K562 (cell line): ENCODE results near the gene NBEA. TPM values are rescaled to one million over a fixed set of nuclear protein-coding genes. Genes with fewer than 3 reads are reported as not detected.

Experiments
- ATAC-seq: fragments of 200-7000 bp; cut with Tn5 transposase; 3 replicates; pipeline ENCODE4 v1.9.1; 2020; ENCODE audit warnings: moderate library complexity
- BruUV-seq: library from RNA; stranded (reverse); fragments of 400-500 nt; replicated peaks from 2 replicates; lab custom pipeline; 2021; lab: Mats Ljungman, UMichigan
- CTCF ChIA-PET: fragments of 300-600 bp; formaldehyde crosslinking; extraction: SDS; loops from one replicate; lab custom pipeline; 2021; ENCODE audit warnings: low intra/inter-chr PET ratio; lab: Yijun Ruan, JAX
- POLR2A ChIA-PET: fragments of 300-600, 350-650 bp; sonication (Branson Sonifier 250); formaldehyde crosslinking; extraction: SDS; loops from one replicate; lab custom pipeline; 2021; ENCODE audit warnings: antibody characterized with exemption, inconsistent platforms; lab: Yijun Ruan, JAX
- DNase-seq, 4 experiments: peaks; one replicate each; pipeline versions ENCODE4 v3.0.0 to v3.0.0-alpha.2; 2011 to 2018; ENCODE audit warnings: low spot score in 3 of 4, mixed read lengths in 3 of 4; ENCODE audit errors: extremely low read depth in 1 of 4
- FAIRE-seq: peaks from 2 replicates; lab custom pipeline; 2011; peaks lifted over from hg19 to GRCh38; lab: Jason Lieb, UNC
- H2AFZ ChIP-seq: 2 replicates; pipeline ENCODE4 v1.6.0; 2011; ENCODE audit warnings: low read depth, low read length, control low read depth, inconsistent platforms
- H3K27ac ChIP-seq: fragments of 200-600 bp; 3 replicates; pipeline ENCODE4 v1.8.0; 2011; ENCODE audit warnings: low read depth, mild to moderate bottlenecking, control low read depth, inconsistent platforms, low read length, moderate library complexity, mixed read lengths; ENCODE audit errors: extremely low read depth
- H3K27me3 ChIP-seq, 2 experiments: fragments of 300-600 bp in 1 of 2; 2 replicates in 1 of 2; 3 replicates in 1 of 2; pipeline versions ENCODE4 v1.6.0 to v1.8.0; 2011; ENCODE audit warnings: inconsistent platforms in 2 of 2, low read length in 2 of 2, mild to moderate bottlenecking in 1 of 2, mixed read lengths in 1 of 2, moderate library complexity in 1 of 2; ENCODE audit not compliant: control insufficient read depth in 2 of 2, insufficient read depth in 2 of 2
- H3K36me3 ChIP-seq: fragments of 300-600 bp; 3 replicates; pipeline ENCODE4 v1.8.0; 2011; ENCODE audit warnings: mild to moderate bottlenecking, low read length, inconsistent platforms; ENCODE audit not compliant: control insufficient read depth, insufficient read depth
- H3K4me1 ChIP-seq, 2 experiments: fragments of 200-600 bp in 1 of 2; replicated peaks in 1 of 2; 2 replicates in 1 of 2; 3 replicates in 1 of 2; pipeline versions ENCODE4 v1.5.1 to v1.8.0; 2011; ENCODE audit warnings: inconsistent platforms in 2 of 2, low read length in 2 of 2, mild to moderate bottlenecking in 1 of 2, mixed read lengths in 1 of 2, moderate library complexity in 1 of 2; ENCODE audit not compliant: control insufficient read depth in 2 of 2, insufficient read depth in 2 of 2
- H3K4me2 ChIP-seq: 2 replicates; pipeline ENCODE4 v1.6.1; 2011; ENCODE audit warnings: low read length, control low read depth, inconsistent platforms, mixed read lengths; ENCODE audit not compliant: insufficient read depth
- H3K4me3 ChIP-seq: fragments of 200-600 bp; sonication (generic), shearing (Covaris generic); 2 replicates; pipeline ENCODE4 v1.5.1; 2016; ENCODE audit warnings: control low read depth, inconsistent platforms
- H3K79me2 ChIP-seq: fragments of 200-600 bp; 3 replicates; pipeline ENCODE4 v1.8.0; 2011; ENCODE audit warnings: low read length, inconsistent platforms; ENCODE audit not compliant: control insufficient read depth, insufficient read depth
- H3K9ac ChIP-seq, 2 experiments: 2 replicates each; pipeline versions ENCODE4 v1.6.0 to v1.6.1; 2011; ENCODE audit warnings: low read depth in 2 of 2, low read length in 2 of 2, control low read depth in 1 of 2, inconsistent platforms in 1 of 2, mild to moderate bottlenecking in 1 of 2, mixed read lengths in 1 of 2; ENCODE audit not compliant: insufficient read depth in 1 of 2
- H3K9me1 ChIP-seq: one replicate; pipeline ENCODE4 v1.6.0; 2011; ENCODE audit warnings: inconsistent platforms, mild to moderate bottlenecking, low read length, moderate library complexity; ENCODE audit not compliant: control insufficient read depth, insufficient read depth
- H3K9me3 ChIP-seq: replicated peaks from 2 replicates; pipeline ENCODE4 v1.5.1; 2011; ENCODE audit warnings: low read depth, low read length, inconsistent platforms; ENCODE audit not compliant: control insufficient read depth, insufficient read depth
- H4K20me1 ChIP-seq: replicated peaks from 2 replicates; pipeline ENCODE4 v1.6.1; 2011; ENCODE audit warnings: low read length, inconsistent platforms, mixed read lengths; ENCODE audit not compliant: control insufficient read depth, insufficient read depth
- E2F5 ChIP-seq: sonication (generic); formaldehyde crosslinking; IDR thresholded peaks from 2 replicates; pipeline ENCODE4 v1.8.0; 2022; ENCODE audit warnings: mild to moderate bottlenecking, missing genetic modification reagents
- EGR1 ChIP-seq: fragments of 450-650 bp; conservative IDR thresholded peaks from 2 replicates; pipeline ENCODE4 v1.6.1; 2017; ENCODE audit warnings: mild to moderate bottlenecking
- MIER1 ChIP-seq: fragments of 450-650 bp; IDR thresholded peaks from 2 replicates; pipeline ENCODE4 v1.6.1; 2016; ENCODE audit warnings: antibody characterized with exemption, mild to moderate bottlenecking, low read depth
- OTX1 ChIP-seq: fragments of 450-650 bp; formaldehyde crosslinking; IDR thresholded peaks from 2 replicates; pipeline ENCODE4 v1.4.0; 2022; ENCODE audit warnings: mild to moderate bottlenecking
- POLR2G ChIP-seq: fragments of 200-400 bp; formaldehyde crosslinking; IDR thresholded peaks from 2 replicates; pipeline ENCODE4 v1.6.1; 2017; ENCODE audit warnings: low read depth, mild to moderate bottlenecking, antibody characterized with exemption, low read length, moderate library complexity
- ZNF408 ChIP-seq: fragments of 250-450 bp; sonication (Bioruptor Pico); IDR thresholded peaks from 2 replicates; pipeline ENCODE4 v1.4.0; 2020; ENCODE audit warnings: low read depth, mild to moderate bottlenecking, moderate library complexity
- WGBS: fragments of 100-300 bp; shearing (Covaris generic); methylation state at CpG from one replicate; pipeline ENCODE4 v1.1.6; 2016; ENCODE audit warnings: low coverage, mixed read lengths; ENCODE audit not compliant: insufficient coverage; ENCODE audit errors: missing lambda C conversion rate; 5-methylcytosine and 5-hydroxymethylcytosine counted together
- in situ Hi-C: fragments of 300-500 bp; cut with MboI; formaldehyde crosslinking; loops from 4 replicates; pipeline ENCODE4 v1.15.0; 2018; ENCODE audit warnings: inconsistent platforms, mixed read lengths
- intact Hi-C: fragments of 100-400 bp; cut with micrococcal nuclease; formaldehyde crosslinking; loops from 2 replicates; pipeline ENCODE4 v1.14.2; 2022
- polyA plus RNA-seq, 8 experiments: library from polyadenylated mRNA; depleted of rRNA in 4 of 8; stranded (reverse) in 5 of 8; unstranded in 3 of 8; fragments of >200 nt; fragmentation: Nextera tagmentation in 2 of 8; fragmentation: Illumina TruSeq in 1 of 8; extraction: Ambion mirVana in 2 of 8; extraction: Trizol in 1 of 8; gene quantifications; 2 replicates each; pipeline versions ENCODE4 v1.2.1 to v1.2.3, GENCODE V29; 2011 to 2014; ENCODE audit warnings: inconsistent platforms in 1 of 8, missing spikeins in 1 of 8
- total RNA-seq, 7 experiments: library from RNA; depleted of rRNA in 6 of 7; stranded (reverse); fragments of >200 nt in 6 of 7; fragmentation: Illumina TruSeq in 2 of 7; extraction: Trizol in 2 of 7; gene quantifications; 2 replicates each; pipeline versions ENCODE4 v1.2.1 to v1.2.3, GENCODE V29; 2011 to 2021; ENCODE audit warnings: low replicate concordance in 1 of 7

NBEA gene
- total and polyA plus RNA-seq, 9 of the 15 experiments (the other 6 are each of a cell fraction or from before 2014, with no cell fraction given), result 0.03 to 0.94 (median 0.05) TPM; not detected in 2

GRCh38 chr13:35593651-35594050 is 651.6 kb downstream of the NBEA start (continued):
- TF ChIP-seq EGR1, result no peak
- TF ChIP-seq E2F5 (CRISPR knock-in tag), result no peak

GRCh38 chr13:35594096-35594495 is 652.0 kb downstream of the NBEA start:
- Histone ChIP-seq H3K4me2 (no peak overlapping the region), H3K36me3 (no peaks in the 10 kb centered on the region), H3K4me1 (no peaks in the 10 kb centered on the region), H2AFZ (no peak overlapping the region), H3K9me3 (no peaks in the 10 kb centered on the region), H3K4me3 (no peak overlapping the region), H4K20me1 (no peaks in the 10 kb centered on the region), H3K27me3 (no peaks in the 10 kb centered on the region), H3K9ac (no peak overlapping the region), H3K27ac (no peak overlapping the region), H3K79me2 (no peaks in the 10 kb centered on the region), H3K9me1 (no peaks in the 10 kb centered on the region)
- DNase-seq (no peak), ATAC-seq (no peak), FAIRE-seq (no peak)
- no peak for TF ChIP-seq MIER1
- TF ChIP-seq POLR2G, result no peak
- no peak for TF ChIP-seq OTX1 (CRISPR knock-in tag)
- no peak for TF ChIP-seq ZNF408 (CRISPR knock-in tag)
- CTCF ChIA-PET, result no interaction called here
- POLR2A ChIA-PET, result no interaction called here
- intact Hi-C loops, result no loop called here
- in situ Hi-C loops, result no loop called here
- BruUV-seq, result no TSS peak
- 0% methylated on average over 1 of the region's 1 CpG for WGBS
